Dermis blood vessel endothelial cell (primary cell): ENCODE data around the gene DMC1. TPM values are rescaled to one million over a fixed set of nuclear protein-coding genes. Genes with fewer than 3 reads are reported as not detected.
"Not testable (repeated sequence)": the region's sequence is repeated elsewhere in the genome, so short reads cannot be mapped to it uniquely, and the experiment has no call there.

Experiments used
- DNase-seq: peaks from one replicate; pipeline ENCODE4 v3.0.0; 2010
- total RNA-seq: library from RNA; depleted of rRNA; stranded (reverse); fragments of >200 nt; gene quantifications from 2 replicates; pipeline ENCODE4 v1.2.3, GENCODE V29; 2014

DMC1 gene, protein sequence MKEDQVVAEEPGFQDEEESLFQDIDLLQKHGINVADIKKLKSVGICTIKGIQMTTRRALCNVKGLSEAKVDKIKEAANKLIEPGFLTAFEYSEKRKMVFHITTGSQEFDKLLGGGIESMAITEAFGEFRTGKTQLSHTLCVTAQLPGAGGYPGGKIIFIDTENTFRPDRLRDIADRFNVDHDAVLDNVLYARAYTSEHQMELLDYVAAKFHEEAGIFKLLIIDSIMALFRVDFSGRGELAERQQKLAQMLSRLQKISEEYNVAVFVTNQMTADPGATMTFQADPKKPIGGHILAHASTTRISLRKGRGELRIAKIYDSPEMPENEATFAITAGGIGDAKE
- 0.85 and 1.8 TPM in 2 replicates for total RNA-seq

- peak; percentile 72 for DNase-seq
Observed at GRCh38 chr22:38569972-38570778, at the start of gene DMC1. TSS of gene DMC1 (minus strand) at chr22:38570183. CDS start at chr22:38568256, 1,927 bp downstream.

- DNase-seq, result peak; percentile 24
Observed at GRCh38 chr22:38618682-38619081, 48.7 kb upstream of the DMC1 start.

- no peak for DNase-seq
Observed at GRCh38 chr22:38618258-38618657, 48.3 kb upstream of the DMC1 start.

GRCh38 chr22:38615064-38615405, 45.1 kb upstream of the DMC1 start:
- not testable (repeated sequence) for DNase-seq

DNA sequence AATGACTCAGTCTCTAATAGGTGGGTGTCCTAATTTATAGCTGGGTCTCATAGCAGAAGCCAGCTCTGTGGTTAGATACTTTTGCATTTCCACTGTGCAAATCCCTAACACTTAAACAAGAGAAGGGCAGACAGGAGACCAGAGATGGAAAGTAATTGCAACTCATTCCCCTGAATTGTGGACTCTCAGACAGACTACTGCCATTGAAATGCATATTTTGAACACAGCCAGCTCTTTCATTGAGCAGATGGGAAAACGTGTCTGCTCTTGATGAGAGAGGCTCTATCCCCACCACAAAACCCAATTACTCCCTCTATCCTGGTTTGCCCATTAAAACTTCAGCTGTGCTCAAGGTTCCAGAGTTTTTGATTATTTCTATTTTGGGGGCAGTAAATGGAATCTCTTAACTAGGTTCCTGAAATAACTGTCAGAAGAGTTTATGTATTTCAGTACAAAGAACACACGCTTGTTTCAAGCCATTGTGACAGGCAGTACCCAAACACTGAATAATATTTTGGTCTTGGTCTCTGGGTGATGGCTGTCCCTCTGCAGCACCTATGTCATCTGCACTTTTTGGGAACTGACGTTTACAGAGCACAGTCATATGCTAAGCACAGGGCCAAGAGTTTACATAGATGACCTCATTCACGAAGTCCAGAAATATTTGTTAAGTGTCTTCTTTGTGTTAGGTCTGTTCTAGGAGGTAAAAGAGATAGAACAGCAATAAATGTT, 44.5 kb upstream of the DMC1 start:
- no peak for DNase-seq

- DNase-seq, result no peak
Observed at GRCh38 chr22:38613588-38613987, 43.6 kb upstream of the DMC1 start.

GRCh38 chr22:38612217-38613006, 42.4 kb upstream of the DMC1 start:
- DNase-seq, result no peak

GRCh38 chr22:38611559-38611958, 41.6 kb upstream of the DMC1 start:
- no peak for DNase-seq

- no peak for DNase-seq
Observed at GRCh38 chr22:38610234-38610633, 40.3 kb upstream of the DMC1 start.

- no peak for DNase-seq
Observed at GRCh38 chr22:38608992-38609750, 39.2 kb upstream of the DMC1 start.

DNA sequence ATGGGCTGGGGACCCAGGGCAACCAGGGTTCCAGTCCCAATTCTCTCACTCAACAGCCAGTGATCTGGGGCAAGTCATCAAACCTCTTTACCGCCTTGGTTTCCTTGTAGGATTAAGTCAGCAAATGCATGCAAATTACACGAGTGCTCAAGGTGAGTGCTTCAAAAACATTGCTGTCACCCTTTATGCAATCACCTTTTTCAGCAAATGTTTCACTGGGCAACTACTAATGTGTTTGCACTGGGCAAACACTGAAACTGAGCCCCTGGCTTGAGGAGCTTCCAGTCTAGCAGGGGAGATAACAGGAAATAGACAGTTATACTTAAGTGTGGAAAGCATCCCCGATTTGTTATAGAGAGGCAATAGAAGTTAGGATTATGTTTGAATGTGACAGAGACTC, 37.7 kb upstream of the DMC1 start:
- no peak for DNase-seq

DNA sequence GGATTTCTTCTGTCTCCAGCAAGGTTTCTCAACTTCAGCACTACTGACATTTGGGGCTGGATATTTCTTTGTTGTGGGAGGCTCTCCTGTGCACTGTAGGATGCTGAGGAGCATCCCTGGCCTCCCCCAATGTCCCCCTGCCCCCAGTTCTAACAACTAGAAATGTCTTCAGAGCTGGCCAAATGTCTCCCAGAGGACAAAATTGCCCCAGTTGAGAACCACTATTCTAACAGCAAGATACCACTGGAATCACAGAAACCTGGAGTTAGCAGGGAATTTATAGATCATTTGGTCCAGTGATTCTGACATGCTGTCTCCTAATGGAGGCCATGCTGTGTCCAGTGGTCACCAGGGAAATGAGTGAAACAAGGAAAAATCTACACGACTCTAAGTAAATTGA, 32.2 kb upstream of the DMC1 start:
- no peak for DNase-seq

DNA sequence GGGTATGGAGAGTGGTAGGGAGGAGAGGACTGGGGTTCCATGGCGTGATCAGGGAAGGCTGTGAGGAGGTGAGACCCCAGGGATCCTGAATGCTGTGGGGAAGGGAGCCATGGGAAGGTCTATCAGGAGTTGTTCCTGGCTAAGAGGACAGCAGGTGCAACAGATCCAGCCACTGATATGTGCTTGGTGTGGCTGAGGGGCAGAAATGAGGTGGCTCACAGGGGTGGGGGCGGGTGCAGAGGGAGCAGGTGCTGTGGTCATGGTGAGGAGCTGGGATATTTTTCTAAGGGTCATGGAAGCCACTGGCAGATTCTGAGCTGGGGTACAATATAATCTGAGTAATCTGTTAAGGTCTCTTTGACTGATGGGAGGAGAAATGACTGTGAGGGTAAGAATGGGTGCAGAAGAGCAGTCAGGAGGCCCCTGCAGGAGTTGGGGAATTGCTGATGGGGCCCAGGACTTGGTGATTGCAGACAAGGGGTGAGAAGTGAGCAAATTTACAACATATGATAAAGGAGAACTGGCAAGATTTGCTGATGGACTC, 31.3 kb upstream of the DMC1 start:
- DNase-seq, result no peak

DNA sequence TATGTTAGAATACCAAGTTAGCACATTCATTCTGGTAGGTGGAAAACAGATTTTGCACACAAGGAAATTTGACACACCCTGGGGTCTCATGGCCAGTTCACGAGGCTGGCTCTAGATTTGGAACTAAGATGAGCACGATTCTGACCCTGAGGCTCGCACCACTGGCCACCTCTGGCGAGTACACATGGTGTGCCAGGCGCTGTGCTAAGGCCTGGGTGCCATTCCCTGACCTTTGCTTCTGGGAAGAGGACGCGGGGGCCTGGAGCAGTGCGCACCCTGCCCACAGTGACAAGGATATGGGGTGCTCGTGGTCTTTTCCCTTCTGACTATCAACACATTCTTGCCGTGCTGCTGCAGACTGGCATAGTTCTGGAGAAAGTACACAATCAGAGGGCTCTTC, 29.5 kb upstream of the DMC1 start:
- DNase-seq, result no peak

- DNase-seq, result not testable (repeated sequence)
Observed at GRCh38 chr22:38582923-38583322, 12.9 kb upstream of the DMC1 start.

DNA sequence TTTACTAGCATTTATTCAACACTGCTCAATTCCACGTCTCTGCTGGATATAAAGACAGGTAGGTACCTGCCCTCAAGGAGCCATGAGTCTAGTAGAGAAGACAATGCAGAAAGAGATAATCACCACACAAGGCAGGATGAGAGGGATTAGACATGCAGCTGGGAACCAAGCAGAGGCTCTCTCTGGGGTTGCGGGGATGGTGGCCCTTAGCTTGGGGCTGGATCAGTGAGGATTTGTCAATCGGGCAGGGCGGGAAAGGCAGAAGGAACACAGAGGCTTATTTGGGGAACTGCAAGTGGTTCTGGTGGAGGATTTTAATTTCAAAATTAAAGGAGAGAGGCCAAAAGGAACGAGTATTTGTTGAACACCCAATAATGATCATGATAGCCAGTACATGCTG, 8.5 kb upstream of the DMC1 start:
- DNase-seq, result no peak

- peak; percentile 76 for DNase-seq
Observed at GRCh38 chr22:38572065-38572464, 2.1 kb upstream of the DMC1 start.

DNA sequence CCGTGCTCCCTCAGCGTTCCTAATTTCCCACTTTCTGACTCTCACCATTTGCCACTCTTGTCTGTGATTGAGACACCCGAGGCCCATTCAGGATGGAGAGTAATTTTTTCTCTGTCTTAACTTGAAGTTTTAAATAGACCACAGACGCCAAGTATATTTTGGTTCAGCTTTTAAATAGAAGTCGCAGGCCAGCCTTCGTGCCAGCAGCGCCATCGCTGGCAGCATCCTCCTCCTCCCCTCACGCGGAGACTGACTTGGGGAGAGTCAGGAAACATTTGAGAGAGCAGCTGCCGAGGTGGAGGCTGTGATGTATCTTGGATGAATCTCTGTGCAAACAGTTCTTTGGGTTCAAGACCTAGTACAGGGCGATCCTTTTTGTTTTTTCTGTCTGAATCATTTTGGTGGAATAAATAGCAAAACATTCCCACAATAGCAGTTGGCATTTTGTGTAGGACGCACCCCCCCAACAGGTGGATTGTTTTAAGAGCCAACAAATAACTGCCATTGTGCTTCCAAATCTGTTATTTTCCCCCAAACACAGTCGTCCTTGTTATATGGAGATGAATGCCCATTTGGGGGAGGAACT, 889 bp upstream of the DMC1 start:
- DNase-seq, result peak; percentile 30

GRCh38 chr22:38569181-38569971, 607 bp downstream of the DMC1 start:
- no peak for DNase-seq
